ENCODE measurements around the gene TNFRSF18. TPM values are rescaled to one million over a fixed set of nuclear protein-coding genes. Genes with fewer than 3 reads are reported as not detected.

Gene TNFRSF18
- total RNA-seq, 4 donors from 2014 or later: 0.49 to 0.67 TPM; not detected in 2

DNA sequence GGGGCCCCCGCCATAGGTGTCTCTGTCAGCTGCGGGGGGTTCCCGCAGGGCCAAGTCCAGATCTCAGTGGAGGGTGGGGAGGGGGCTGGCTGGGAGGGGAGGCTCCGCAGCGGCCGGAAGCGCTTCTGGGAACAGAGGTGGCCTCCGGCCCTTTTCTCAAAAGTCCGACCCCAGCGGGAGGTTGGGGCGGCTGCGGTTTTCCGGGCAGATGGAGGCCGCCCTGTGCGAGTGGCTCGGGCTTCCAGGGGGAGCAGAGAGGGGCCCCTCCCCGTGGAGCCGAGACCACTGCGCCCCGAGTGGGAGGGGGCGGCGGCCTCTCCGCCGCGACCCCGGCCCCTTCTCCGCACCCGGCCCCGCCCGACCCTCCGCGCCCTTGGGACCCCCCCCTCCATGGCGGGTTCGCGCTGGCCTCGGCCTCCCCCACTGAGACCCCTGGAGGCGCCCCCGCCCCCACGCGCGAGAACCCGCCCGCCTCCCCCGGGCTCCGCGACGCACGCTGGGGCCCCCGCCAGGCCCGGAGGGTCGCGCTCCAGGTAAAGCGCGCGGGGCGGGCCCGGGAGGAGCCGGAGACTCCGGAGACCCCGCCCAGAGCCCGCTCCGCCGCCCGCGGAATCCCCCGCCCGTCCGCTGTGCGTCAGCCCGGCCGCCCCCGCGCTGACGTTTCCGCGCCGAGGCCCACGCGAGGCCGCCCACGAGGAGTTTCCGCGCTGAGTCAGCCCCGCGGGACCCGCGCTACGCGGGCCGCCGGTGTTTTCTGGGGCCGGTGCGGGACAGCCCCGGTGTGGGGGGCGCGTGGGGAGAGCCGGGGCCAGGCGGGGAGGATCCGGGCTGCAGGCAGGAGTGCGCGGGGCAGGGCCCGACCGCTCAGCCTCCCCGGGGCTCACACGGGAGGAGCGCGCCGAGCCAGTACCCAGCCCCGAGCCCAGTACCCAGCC lies 5.2 kb downstream of the TNFRSF18 start:
- H3K4me3 ChIP-seq (replicated peaks in 1 of 3): peak overlapping the region in 1 of 3 donors; percentile 37
- no peaks in the 10 kb centered on the region for H3K9me3 ChIP-seq
- H3K27me3 ChIP-seq: no peaks in the 10 kb centered on the region
- WGBS, 2 donors: 0 to 4% methylated on average over 2 to 11 of the region's 109 CpGs
- DNase-seq: peak; percentile 22
- H3K36me3 ChIP-seq: no peaks in the 10 kb centered on the region
- TF ChIP-seq POLR2A (IDR thresholded peaks at IDR 0.05): no peak
- TF ChIP-seq, protein P1, sequence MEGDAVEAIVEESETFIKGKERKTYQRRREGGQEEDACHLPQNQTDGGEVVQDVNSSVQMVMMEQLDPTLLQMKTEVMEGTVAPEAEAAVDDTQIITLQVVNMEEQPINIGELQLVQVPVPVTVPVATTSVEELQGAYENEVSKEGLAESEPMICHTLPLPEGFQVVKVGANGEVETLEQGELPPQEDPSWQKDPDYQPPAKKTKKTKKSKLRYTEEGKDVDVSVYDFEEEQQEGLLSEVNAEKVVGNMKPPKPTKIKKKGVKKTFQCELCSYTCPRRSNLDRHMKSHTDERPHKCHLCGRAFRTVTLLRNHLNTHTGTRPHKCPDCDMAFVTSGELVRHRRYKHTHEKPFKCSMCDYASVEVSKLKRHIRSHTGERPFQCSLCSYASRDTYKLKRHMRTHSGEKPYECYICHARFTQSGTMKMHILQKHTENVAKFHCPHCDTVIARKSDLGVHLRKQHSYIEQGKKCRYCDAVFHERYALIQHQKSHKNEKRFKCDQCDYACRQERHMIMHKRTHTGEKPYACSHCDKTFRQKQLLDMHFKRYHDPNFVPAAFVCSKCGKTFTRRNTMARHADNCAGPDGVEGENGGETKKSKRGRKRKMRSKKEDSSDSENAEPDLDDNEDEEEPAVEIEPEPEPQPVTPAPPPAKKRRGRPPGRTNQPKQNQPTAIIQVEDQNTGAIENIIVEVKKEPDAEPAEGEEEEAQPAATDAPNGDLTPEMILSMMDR (IDR thresholded peaks at IDR 0.05): no peak
- H3K4me1 ChIP-seq: peaks cover 2 to 14% of the 10 kb centered on the region in 2 donors
- intact Hi-C loops (cut with DNase I): no loop called here
- H3K27ac ChIP-seq: no peak overlapping the region

DNA sequence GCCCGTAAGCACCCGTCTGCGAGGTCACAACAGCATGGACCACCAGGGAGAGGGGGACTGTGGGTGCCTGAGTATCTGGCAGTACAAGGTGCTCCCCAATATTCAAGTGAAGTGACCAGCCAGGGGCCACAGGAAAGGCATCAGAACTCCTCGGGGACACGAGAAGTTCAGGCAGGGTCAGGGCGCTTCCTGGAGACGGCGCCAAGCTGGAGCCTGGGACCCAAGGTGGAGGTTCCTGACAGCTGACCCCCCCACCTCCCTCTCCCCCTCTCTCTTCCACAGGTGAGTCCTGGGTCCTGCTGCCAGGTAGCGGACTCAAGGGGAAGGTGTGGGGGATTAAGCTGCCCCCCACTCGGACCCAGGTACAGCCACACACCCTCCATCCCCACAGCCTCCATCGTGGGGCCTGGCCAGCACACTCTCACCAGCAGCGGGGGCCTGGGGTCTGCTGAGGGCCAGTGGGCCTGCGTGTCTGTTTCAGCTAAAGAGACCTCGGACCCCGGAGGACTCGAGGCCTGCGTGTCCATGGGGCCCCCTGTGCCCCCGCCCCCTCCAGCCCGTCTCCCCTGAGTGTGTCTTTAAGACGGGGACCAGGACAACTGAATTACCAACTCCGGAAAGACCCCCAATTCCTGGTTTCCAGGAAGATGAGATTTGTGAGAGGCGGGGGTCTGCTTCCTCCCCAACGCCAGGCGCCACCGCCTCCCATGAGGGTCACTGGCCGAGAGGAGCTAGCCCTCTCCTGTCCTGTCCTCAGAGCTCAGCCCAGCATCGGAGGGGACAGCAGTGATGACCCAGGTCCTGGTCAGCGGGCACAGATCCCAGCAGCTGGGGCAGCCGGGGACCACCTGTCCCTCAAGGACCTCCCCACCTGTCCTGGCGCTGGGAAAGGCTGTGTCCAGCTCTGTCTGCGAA lies 6.2 kb downstream of the TNFRSF18 start:
- peaks cover 0 to 9% of the 10 kb centered on the region in 2 donors for H3K4me1 ChIP-seq
- H3K36me3 ChIP-seq: no peaks in the 10 kb centered on the region
- no peak overlapping the region for H3K27ac ChIP-seq
- 81 to 90% methylated on average over 10 to 14 of the region's 31 CpGs for WGBS, 2 donors
- no peaks in the 10 kb centered on the region for H3K27me3 ChIP-seq
- no peaks in the 10 kb centered on the region for H3K9me3 ChIP-seq
- no peak overlapping the region for H3K4me3 ChIP-seq (replicated peaks in 1 of 3)
- no peak for DNase-seq
- intact Hi-C loops (cut with DNase I): no loop called here
- TF ChIP-seq, protein P1 (IDR thresholded peaks at IDR 0.05): no peak
- TF ChIP-seq POLR2A (IDR thresholded peaks at IDR 0.05): no peak

DNA sequence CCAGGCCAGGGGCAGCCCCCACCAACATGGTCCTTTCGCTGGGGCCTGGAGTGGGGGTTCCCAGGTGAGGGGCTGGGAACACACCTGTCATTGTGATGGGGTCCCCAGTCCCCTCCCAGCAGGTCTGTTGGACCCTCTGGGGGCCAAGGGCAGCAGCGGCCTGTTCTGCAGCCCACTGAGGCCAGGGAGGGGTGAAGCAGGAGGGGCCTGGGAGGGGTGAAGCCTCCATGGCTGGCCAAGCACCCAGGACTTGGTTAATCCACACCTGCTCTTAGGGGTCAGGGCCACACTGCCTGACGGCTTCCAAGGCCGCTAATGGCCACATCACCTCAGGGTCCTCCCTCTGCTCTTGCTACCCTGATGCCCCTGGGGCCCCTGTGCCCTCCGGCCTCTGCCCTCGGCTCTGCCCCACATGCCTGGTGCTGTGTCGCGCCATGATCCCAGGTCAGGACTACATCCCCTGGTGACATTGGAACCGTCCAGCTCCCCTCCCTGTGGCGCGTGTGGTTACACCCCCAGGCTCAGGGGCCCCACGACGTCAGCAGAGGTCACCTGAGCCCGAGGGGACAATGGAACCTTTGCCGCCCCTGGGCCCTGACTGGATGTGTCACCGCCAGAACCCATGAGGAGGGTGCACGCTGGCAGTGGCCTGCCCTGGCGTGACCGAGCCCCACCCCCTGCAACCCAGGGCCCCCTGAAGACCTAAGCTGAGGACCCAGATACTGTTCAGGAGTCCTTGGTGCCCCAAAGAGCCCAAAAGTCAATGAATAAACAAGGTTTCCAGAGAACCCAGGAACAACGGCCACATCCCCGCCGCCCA lies 7.0 kb downstream of the TNFRSF18 start:
- intact Hi-C loops (cut with DNase I): no loop called here
- no peak for DNase-seq
- H3K4me1 ChIP-seq: peaks cover 0 to 9% of the 10 kb centered on the region in 2 donors
- TF ChIP-seq, protein P1 (IDR thresholded peaks at IDR 0.05): no peak
- TF ChIP-seq POLR2A (IDR thresholded peaks at IDR 0.05): no peak
- H3K9me3 ChIP-seq: no peaks in the 10 kb centered on the region
- WGBS, 2 donors: 80 to 82% methylated on average over 12 to 16 of the region's 22 CpGs
- H3K36me3 ChIP-seq: no peaks in the 10 kb centered on the region
- H3K27me3 ChIP-seq: no peaks in the 10 kb centered on the region
- H3K27ac ChIP-seq: no peak overlapping the region
- no peak overlapping the region for H3K4me3 ChIP-seq (replicated peaks in 1 of 3)

DNA sequence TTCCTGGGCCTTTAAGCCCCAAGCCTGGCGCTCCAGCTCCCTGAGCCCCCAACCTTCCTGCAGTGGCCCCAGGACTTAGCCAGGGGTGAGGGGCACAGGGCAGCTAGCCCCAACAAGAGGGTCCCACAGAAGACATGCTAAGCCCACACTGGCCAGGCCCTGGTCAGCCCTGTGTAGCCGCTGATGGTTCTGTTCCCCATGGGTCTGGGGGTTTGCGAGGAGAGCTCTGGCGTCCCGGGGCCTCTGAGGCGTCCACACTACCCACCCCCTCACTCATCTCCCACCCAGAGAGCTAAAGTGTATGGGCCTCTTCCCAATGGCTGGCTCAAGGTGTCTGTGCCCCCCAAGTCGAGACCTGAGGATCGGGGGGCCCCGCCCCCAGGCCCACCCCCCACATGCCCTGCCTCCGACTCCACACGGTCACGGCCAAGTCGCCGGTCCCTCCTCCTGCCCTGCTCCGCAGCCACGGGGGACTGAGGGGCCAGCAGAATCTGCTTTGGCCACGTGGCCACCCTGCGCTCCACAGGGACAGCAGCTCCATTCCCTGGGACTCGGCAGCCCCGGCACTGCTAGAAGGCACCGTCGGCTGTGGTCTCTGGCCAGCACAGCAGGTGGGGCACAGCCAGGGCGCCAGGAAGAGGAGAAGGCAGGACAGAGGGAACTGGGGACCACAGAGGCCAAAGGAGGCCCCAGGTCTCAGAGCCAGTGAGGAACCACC lies 7.8 kb downstream of the TNFRSF18 start:
- no peak for DNase-seq
- WGBS, 2 donors: 62 to 75% methylated on average over 14 to 19 of the region's 23 CpGs
- TF ChIP-seq, protein P1 (IDR thresholded peaks at IDR 0.05): no peak
- no peak for TF ChIP-seq POLR2A (IDR thresholded peaks at IDR 0.05)
- H3K27ac ChIP-seq: no peak overlapping the region
- H3K36me3 ChIP-seq: no peaks in the 10 kb centered on the region
- H3K4me3 ChIP-seq (replicated peaks in 1 of 3): no peak overlapping the region
- intact Hi-C loops (cut with DNase I): no loop called here
- H3K27me3 ChIP-seq: no peaks in the 10 kb centered on the region
- peaks cover 0 to 9% of the 10 kb centered on the region in 2 donors for H3K4me1 ChIP-seq
- H3K9me3 ChIP-seq: no peaks in the 10 kb centered on the region

All from thyroid gland (tissue), 4 donors.